IMR-90 (cell line): ENCODE measurements around the gene L3MBTL4.

Experiments used
- CEBPB ChIP-seq: IDR thresholded peaks from 2 replicates; pipeline ENCODE4 v1.6.1; 2012; ENCODE audit warnings: low read depth, low read length, improper control_type of control experiment
- CHD1 ChIP-seq: IDR thresholded peaks from 2 replicates; pipeline ENCODE4 v1.6.1; 2012; ENCODE audit warnings: low read depth, low read length, improper control_type of control experiment
- FOS ChIP-seq: fragments of 150-350 bp; IDR thresholded peaks from 2 replicates; pipeline ENCODE4 v1.6.1; 2016; ENCODE audit warnings: low read depth, low read length
- MAFK ChIP-seq: IDR thresholded peaks from 2 replicates; pipeline ENCODE4 v1.6.1; 2012; ENCODE audit warnings: low read depth, low read length, improper control_type of control experiment
- MXI1 ChIP-seq: IDR thresholded peaks from 2 replicates; pipeline ENCODE4 v1.6.1; 2012; ENCODE audit warnings: low read depth, mild to moderate bottlenecking, low read length, moderate library complexity, borderline replicate concordance
- NFE2L2 ChIP-seq: fragments of 150-350 bp; IDR thresholded peaks from 2 replicates; pipeline ENCODE4 v1.6.1; 2016; ENCODE audit warnings: low read depth, mild to moderate bottlenecking, low read length
- POLR2A ChIP-seq: IDR thresholded peaks from 2 replicates; pipeline ENCODE4 v1.6.1; 2012; ENCODE audit warnings: mild to moderate bottlenecking, low read depth, low read length
- RAD21 ChIP-seq: IDR thresholded peaks from 2 replicates; pipeline ENCODE4 v1.6.1; 2012; ENCODE audit warnings: low read length, improper control_type of control experiment
- RCOR1 ChIP-seq: IDR thresholded peaks from 2 replicates; pipeline ENCODE4 v1.6.1; 2012; ENCODE audit warnings: mild to moderate bottlenecking, low read length, improper control_type of control experiment; ENCODE audit not compliant: insufficient replicate concordance
- RFX5 ChIP-seq: IDR thresholded peaks from 2 replicates; pipeline ENCODE4 v1.8.0; 2012; ENCODE audit warnings: low read depth, mild to moderate bottlenecking, low read length, moderate library complexity
- SMC3 ChIP-seq: fragments of 150-350 bp; IDR thresholded peaks from 2 replicates; pipeline ENCODE4 v1.6.1; 2016; ENCODE audit warnings: low read depth, mild to moderate bottlenecking, antibody characterized with exemption, low read length, moderate library complexity
- TF ChIP-seq, protein P1 (sequence below): conservative IDR thresholded peaks from 2 replicates; pipeline ENCODE4 v1.5.1; 2012; ENCODE audit warnings: mild to moderate bottlenecking, low read depth, low read length, improper control_type of control experiment
- TF ChIP-seq, protein P2 (sequence below): fragments of 150-350 bp; IDR thresholded peaks from 2 replicates; pipeline ENCODE4 v1.6.1; 2017; ENCODE audit warnings: mild to moderate bottlenecking, antibody characterized with exemption, low read length, low read depth
- TF ChIP-seq, protein P3 (sequence below): fragments of 150-350 bp; IDR thresholded peaks from 2 replicates; pipeline ENCODE4 v1.6.1; 2016; ENCODE audit warnings: low read depth, mild to moderate bottlenecking, low read length, moderate library complexity, borderline replicate concordance

DNA sequence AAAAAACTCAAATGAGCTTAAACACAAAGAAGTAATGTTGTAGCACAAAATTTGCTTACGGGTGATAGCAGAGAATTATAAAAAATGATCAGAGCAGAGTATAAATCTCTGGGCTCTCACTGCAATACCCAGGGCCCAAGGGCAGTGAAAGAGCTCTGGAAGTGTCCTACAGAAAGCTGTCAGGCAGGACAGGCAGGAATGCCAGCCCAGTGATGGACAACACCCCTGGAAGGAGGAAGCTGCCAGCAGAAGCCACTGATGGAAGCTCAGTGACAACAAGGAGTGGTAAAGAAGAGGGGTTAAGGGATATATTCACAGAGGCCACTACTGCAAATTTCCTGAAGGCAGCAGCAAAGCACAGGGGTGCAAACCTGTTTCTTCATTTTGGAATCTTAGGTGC lies 214.9 kb downstream of the L3MBTL4 start:
- no peak for TF ChIP-seq FOS
- no peak for TF ChIP-seq POLR2A
- TF ChIP-seq, protein P1, sequence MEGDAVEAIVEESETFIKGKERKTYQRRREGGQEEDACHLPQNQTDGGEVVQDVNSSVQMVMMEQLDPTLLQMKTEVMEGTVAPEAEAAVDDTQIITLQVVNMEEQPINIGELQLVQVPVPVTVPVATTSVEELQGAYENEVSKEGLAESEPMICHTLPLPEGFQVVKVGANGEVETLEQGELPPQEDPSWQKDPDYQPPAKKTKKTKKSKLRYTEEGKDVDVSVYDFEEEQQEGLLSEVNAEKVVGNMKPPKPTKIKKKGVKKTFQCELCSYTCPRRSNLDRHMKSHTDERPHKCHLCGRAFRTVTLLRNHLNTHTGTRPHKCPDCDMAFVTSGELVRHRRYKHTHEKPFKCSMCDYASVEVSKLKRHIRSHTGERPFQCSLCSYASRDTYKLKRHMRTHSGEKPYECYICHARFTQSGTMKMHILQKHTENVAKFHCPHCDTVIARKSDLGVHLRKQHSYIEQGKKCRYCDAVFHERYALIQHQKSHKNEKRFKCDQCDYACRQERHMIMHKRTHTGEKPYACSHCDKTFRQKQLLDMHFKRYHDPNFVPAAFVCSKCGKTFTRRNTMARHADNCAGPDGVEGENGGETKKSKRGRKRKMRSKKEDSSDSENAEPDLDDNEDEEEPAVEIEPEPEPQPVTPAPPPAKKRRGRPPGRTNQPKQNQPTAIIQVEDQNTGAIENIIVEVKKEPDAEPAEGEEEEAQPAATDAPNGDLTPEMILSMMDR, result no peak
- TF ChIP-seq CEBPB, result no peak
- TF ChIP-seq RAD21, result no peak
- no peak for TF ChIP-seq SMC3
- TF ChIP-seq, protein P2, sequence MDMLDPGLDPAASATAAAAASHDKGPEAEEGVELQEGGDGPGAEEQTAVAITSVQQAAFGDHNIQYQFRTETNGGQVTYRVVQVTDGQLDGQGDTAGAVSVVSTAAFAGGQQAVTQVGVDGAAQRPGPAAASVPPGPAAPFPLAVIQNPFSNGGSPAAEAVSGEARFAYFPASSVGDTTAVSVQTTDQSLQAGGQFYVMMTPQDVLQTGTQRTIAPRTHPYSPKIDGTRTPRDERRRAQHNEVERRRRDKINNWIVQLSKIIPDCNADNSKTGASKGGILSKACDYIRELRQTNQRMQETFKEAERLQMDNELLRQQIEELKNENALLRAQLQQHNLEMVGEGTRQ, result no peak
- TF ChIP-seq MAFK, result no peak
- no peak for TF ChIP-seq NFE2L2
- TF ChIP-seq, protein P3, sequence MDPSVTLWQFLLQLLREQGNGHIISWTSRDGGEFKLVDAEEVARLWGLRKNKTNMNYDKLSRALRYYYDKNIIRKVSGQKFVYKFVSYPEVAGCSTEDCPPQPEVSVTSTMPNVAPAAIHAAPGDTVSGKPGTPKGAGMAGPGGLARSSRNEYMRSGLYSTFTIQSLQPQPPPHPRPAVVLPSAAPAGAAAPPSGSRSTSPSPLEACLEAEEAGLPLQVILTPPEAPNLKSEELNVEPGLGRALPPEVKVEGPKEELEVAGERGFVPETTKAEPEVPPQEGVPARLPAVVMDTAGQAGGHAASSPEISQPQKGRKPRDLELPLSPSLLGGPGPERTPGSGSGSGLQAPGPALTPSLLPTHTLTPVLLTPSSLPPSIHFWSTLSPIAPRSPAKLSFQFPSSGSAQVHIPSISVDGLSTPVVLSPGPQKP, result no peak
- no peak for TF ChIP-seq RCOR1
- TF ChIP-seq MXI1, result no peak
- TF ChIP-seq RFX5, result no peak
- no peak for TF ChIP-seq CHD1
